OCI-LY3 (cell line): Measurements from ENCODE around the gene ANXA4.

ENCODE experiments used
- H2AFZ ChIP-seq: fragments of 200-600, 300-600 bp; shearing (Covaris generic); 2 replicates; pipeline ENCODE4 v1.6.0; 2014; ENCODE audit warnings: antibody characterized with exemption, low read depth, low read length
- H3K27ac ChIP-seq: fragments of 200-600, 300-600 bp; sonication (generic); 2 replicates; pipeline ENCODE4 v1.5.1; 2014; ENCODE audit warnings: mild to moderate bottlenecking, low read length, moderate library complexity, mixed read lengths
- H3K27me3 ChIP-seq: fragments of 200-600, 300-600 bp; sonication (generic); 2 replicates; pipeline ENCODE4 v1.6.1; 2014; ENCODE audit warnings: low read depth, low read length, mixed read lengths
- H3K36me3 ChIP-seq: fragments of 200-600, 300-600 bp; sonication (generic); replicated peaks from 2 replicates; pipeline ENCODE3; 2014; ENCODE audit warnings: low read depth, low read length, mixed read lengths
- H3K4me1 ChIP-seq: fragments of 300-600, 200-600 bp; sonication (generic); 2 replicates; pipeline ENCODE4 v1.6.1; 2014; ENCODE audit warnings: low read length, mixed read lengths
- H3K4me2 ChIP-seq: fragments of 200-600, 300-600 bp; sonication (generic); 2 replicates; pipeline ENCODE4 v1.6.1; 2014; ENCODE audit warnings: low read length, mixed read lengths
- H3K4me3 ChIP-seq: fragments of 300-600, 200-600 bp; sonication (generic); 2 replicates; pipeline ENCODE4 v1.5.1; 2014; ENCODE audit warnings: antibody characterized with exemption, mild to moderate bottlenecking, low read length, moderate library complexity
- H3K79me2 ChIP-seq: fragments of 300-600, 200-600 bp; shearing (Covaris generic); 2 replicates; pipeline ENCODE4 v1.6.1; 2014; ENCODE audit warnings: mild to moderate bottlenecking, low read length, mixed read lengths
- H3K9ac ChIP-seq: fragments of 300-600, 200-600 bp; shearing (Covaris generic); 2 replicates; pipeline ENCODE4 v1.6.0; 2014; ENCODE audit warnings: mild to moderate bottlenecking, low read length, moderate library complexity
- H3K9me3 ChIP-seq: fragments of 200-600, 300-600 bp; shearing (Covaris generic); 2 replicates; pipeline ENCODE4 v1.6.1; 2014; ENCODE audit warnings: low read length, mixed read lengths; ENCODE audit not compliant: insufficient read depth
- H4K20me1 ChIP-seq: fragments of 200-600, 300-600 bp; sonication (generic); 2 replicates; pipeline ENCODE4 v1.6.1; 2016; ENCODE audit warnings: low read length, mixed read lengths; ENCODE audit not compliant: insufficient read depth
- CTCF ChIP-seq: fragments of 200-600, 300-600 bp; sonication (generic); IDR thresholded peaks from 2 replicates; pipeline ENCODE4 v1.5.1; 2014; ENCODE audit warnings: antibody characterized with exemption, low read length, low read depth
- EZH2phosphoT487 ChIP-seq: fragments of 200-600 bp; shearing (Covaris generic); IDR thresholded peaks from 2 replicates; pipeline ENCODE4 v1.6.1; 2018; ENCODE audit warnings: antibody characterized with exemption, mixed run types, low read depth

The ANXA4 gene

DNA sequence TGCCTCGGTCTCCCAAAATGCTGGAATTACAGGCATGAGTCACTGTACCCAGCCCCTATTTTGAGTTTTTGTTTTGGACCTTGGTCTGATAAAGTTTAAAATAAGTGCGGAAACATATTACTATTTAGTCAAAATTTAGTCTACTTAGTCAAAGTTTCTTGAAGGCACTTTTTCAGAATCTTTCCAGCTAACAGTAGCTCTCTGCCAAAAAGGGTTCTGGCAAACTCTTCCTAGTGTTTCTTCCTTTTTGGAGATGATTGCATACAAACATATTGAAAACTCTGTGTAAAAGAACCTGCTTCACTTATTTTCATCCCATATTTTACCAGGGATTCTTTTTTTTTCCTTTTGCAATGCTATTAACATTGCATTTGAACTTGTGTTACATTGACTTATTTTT is 116.3 kb downstream of the ANXA4 start:
- TF ChIP-seq EZH2phosphoT487 (no peak), CTCF (no peak)
- H3K9me3 ChIP-seq: no peaks in the 10 kb centered on the region

DNA sequence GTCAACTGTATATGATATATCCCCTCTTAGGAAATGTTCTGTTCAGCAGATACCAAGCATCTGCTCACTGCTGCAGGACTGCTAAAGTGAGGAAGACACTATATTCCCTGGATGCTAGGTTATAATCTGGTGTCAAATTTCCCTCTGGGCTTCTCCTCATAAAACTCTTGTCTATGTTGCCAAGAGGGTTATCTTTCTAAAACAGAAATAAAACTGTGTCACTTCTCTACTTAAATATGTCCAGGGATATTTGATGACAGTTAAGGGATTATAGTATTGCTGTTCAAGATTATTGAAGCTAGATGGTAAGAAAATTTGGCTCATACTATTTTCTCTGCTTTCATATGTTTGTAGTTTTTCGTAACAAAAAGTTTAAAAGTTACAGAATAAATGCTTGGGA is 121.4 kb downstream of the ANXA4 start:
- H4K20me1 ChIP-seq: no peaks in the 10 kb centered on the region
- peaks cover 17% of the 10 kb centered on the region for H3K36me3 ChIP-seq
- no peaks in the 10 kb centered on the region for H3K79me2 ChIP-seq
- H3K4me2 ChIP-seq: no peak overlapping the region
- no peak overlapping the region for H3K9ac ChIP-seq
- H2AFZ ChIP-seq: no peak overlapping the region
- no peak for TF ChIP-seq EZH2phosphoT487
- no peaks in the 10 kb centered on the region for H3K9me3 ChIP-seq
- no peaks in the 10 kb centered on the region for H3K4me1 ChIP-seq
- H3K4me3 ChIP-seq: no peak overlapping the region
- no peak overlapping the region for H3K27ac ChIP-seq
- no peaks in the 10 kb centered on the region for H3K27me3 ChIP-seq

More for the DNA sequence above, 116.3 kb downstream of the ANXA4 start:
- Histone ChIP-seq H3K9ac (no peak overlapping the region), H3K4me2 (no peak overlapping the region), H3K36me3 (peaks cover 2% of the 10 kb centered on the region), H3K27ac (no peak overlapping the region), H3K79me2 (no peaks in the 10 kb centered on the region), H4K20me1 (no peaks in the 10 kb centered on the region), H3K4me1 (peaks cover 5% of the 10 kb centered on the region; the same call in 1 of the 2 replicates), H2AFZ (no peak overlapping the region), H3K4me3 (no peak overlapping the region), H3K27me3 (no peaks in the 10 kb centered on the region)
